KOPT-K1 (cell line): ENCODE results near the gene STYX.
"Not testable (repeated sequence)": the region's sequence is repeated elsewhere in the genome, so short reads cannot be mapped to it uniquely, and the experiment has no call there.

Experiments
- H3K27ac ChIP-seq: fragments of 200-600 bp; sonication (generic); 2 replicates; pipeline ENCODE4 v1.5.1; 2016; ENCODE audit warnings: antibody characterized with exemption, mild to moderate bottlenecking, low read depth, low read length; ENCODE audit not compliant: poor library complexity, severe bottlenecking
- H3K36me3 ChIP-seq: fragments of 200-600 bp; sonication (generic); 2 replicates; pipeline ENCODE4 v1.5.1; 2017; ENCODE audit warnings: antibody characterized with exemption, mild to moderate bottlenecking, low read length, moderate library complexity; ENCODE audit not compliant: insufficient read depth
- H3K9me3 ChIP-seq: fragments of 200-600 bp; sonication (generic); 2 replicates; pipeline ENCODE4 v1.5.1; 2017; ENCODE audit warnings: antibody characterized with exemption, low read length, mild to moderate bottlenecking; ENCODE audit not compliant: insufficient read depth, poor library complexity, severe bottlenecking

The STYX gene

DNA sequence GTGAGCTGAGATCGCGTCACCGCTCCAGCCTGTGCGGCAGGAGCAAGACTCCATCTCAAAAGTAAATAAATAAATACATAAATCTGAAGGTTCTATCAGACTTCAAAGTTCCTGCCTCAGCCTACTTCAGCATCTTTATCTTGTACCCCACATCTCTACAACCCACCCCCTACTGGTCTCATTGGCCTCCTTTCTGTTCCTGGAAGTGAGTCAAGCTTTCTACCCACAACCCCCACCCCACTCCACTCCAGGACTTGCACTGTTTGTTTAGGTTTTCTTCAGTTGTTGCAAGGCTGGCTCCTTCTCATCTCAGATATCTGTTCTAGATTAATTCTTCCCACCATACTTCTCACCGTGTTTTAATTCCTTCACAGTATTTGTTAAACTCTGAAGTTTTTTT, 23.7 kb upstream of the STYX start:
- H3K9me3 ChIP-seq, result no peaks in the 10 kb centered on the region
- peaks cover 29% of the 10 kb centered on the region for H3K36me3 ChIP-seq
- peak overlapping the region; percentile 84 for H3K27ac ChIP-seq

- Histone ChIP-seq H3K36me3 (peaks cover 36% of the 10 kb centered on the region), H3K9me3 (no peaks in the 10 kb centered on the region), H3K27ac (peak within 1 kb of the TSS; percentile 84)
These were observed 23.0 kb upstream of the STYX start, which contains the start of gene PSMC6 for GRCh38 chr14:52706724-52707706. Gene PSMC6, plus strand, starts transcription at chr14:52707200. Its CDS starts 20 bp downstream, at chr14:52707220.

- Histone ChIP-seq H3K27ac (no peak overlapping the region), H3K9me3 (no peaks in the 10 kb centered on the region), H3K36me3 (peaks cover 82% of the 10 kb centered on the region)
These were observed 18.3 kb upstream of the STYX start for GRCh38 chr14:52711666-52712065.

- no peak overlapping the region for H3K27ac ChIP-seq
- peaks cover 98% of the 10 kb centered on the region for H3K36me3 ChIP-seq
These were observed 13.8 kb upstream of the STYX start for GRCh38 chr14:52716155-52716554.

GRCh38 chr14:52723514-52724359, 6.2 kb upstream of the STYX start:
- H3K36me3 ChIP-seq, result peaks cover 98% of the 10 kb centered on the region
- no peaks in the 10 kb centered on the region for H3K9me3 ChIP-seq
- H3K27ac ChIP-seq, result no peak overlapping the region

More at GRCh38 chr14:52716155-52716554, 13.8 kb upstream of the STYX start:
- no peaks in the 10 kb centered on the region for H3K9me3 ChIP-seq

GRCh38 chr14:52724360-52724644, 5.7 kb upstream of the STYX start:
- H3K27ac ChIP-seq, result no peak overlapping the region
- peaks cover 97% of the 10 kb centered on the region for H3K36me3 ChIP-seq
- H3K9me3 ChIP-seq, result no peaks in the 10 kb centered on the region

DNA sequence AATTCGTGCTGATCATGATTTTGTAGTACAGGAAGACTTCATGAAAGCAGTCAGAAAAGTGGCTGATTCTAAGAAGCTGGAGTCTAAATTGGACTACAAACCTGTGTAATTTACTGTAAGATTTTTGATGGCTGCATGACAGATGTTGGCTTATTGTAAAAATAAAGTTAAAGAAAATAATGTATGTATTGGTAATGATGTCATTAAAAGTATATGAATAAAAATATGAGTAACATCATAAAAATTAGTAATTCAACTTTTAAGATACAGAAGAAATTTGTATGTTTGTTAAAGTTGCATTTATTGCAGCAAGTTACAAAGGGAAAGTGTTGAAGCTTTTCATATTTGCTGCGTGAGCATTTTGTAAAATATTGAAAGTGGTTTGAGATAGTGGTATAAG, 2.5 kb upstream of the STYX start:
- H3K27ac ChIP-seq, H3K9me3 ChIP-seq: not testable (repeated sequence)
- H3K36me3 ChIP-seq, result peaks cover 66% of the 10 kb centered on the region

DNA sequence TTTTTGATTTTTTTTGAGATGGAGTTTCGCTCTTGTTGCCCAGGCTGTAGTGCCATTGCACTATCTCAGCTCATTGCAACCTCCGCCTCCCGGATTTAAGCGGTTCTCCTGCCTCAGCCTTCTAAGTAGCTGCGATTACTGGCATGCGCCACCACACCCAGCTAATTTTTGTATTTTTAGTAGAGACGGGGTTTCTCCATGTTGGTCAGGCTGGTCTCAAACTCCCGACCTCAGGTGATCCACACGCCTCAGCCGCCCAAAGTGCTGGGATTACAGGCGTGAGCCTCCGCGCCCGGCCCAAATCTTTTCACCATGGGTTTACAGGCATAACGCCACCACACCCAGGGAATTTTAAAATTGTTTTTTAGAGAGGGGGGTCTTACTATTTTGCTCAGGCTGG, 931 bp upstream of the STYX start:
- H3K36me3 ChIP-seq, result peaks cover 61% of the 10 kb centered on the region
- not testable (repeated sequence) for H3K27ac ChIP-seq, H3K9me3 ChIP-seq

- Histone ChIP-seq H3K36me3 (peaks cover 56% of the 10 kb centered on the region), H3K9me3 (no peaks in the 10 kb centered on the region), H3K27ac (peak overlapping the region; percentile 76)
These were observed 411 bp upstream of the STYX start for GRCh38 chr14:52729585-52729924.

DNA sequence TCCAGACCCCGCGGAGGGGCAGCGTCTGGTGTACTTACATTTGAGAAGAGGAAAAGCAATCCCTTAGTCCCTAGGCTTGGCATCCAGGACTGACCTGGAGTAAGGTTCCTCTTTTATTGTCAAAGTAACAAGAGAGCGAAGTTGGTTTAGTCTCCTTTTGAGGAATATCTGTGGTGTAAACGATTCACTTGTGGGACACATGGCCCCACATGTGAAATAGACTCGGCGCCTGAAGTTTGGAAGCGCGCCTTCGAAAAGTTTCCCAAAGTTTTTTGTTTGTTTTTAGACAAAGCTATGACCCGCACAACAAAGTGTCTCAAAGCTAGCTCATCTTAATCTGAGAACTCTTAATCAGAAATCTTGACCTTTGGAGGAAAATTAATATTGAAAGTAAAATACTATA, 744 bp downstream of the STYX start:
- H3K27ac ChIP-seq, result peak overlapping the region; percentile 76
- H3K9me3 ChIP-seq, result no peaks in the 10 kb centered on the region
- peaks cover 47% of the 10 kb centered on the region for H3K36me3 ChIP-seq

DNA sequence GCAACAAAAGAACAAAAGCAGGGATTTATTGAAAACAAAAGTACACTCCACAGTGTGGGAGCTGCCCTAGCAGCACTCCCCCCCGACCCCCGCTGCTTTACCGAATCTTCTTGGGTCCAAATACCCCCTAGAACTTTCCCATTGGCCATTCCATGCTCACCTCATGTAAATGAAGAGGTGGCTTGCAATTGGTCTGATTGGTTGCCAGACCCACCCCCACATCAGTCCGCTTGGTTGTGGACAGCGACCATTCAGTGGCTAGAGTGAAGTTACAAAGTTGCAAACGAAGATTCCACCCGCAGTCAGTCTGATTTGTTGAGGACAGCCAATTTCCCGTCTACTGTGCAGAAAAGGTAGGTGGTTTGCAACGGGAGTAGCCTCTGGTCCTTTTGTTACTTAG, 3.9 kb downstream of the STYX start:
- Histone ChIP-seq H3K36me3 (peaks cover 20% of the 10 kb centered on the region; the same call in 1 of the 2 replicates), H3K9me3 (no peaks in the 10 kb centered on the region), H3K27ac (no peak overlapping the region)

GRCh38 chr14:52735921-52736489, 6.0 kb downstream of the STYX start:
- Histone ChIP-seq H3K36me3 (peaks cover 17% of the 10 kb centered on the region), H3K27ac (no peak overlapping the region), H3K9me3 (no peaks in the 10 kb centered on the region)

DNA sequence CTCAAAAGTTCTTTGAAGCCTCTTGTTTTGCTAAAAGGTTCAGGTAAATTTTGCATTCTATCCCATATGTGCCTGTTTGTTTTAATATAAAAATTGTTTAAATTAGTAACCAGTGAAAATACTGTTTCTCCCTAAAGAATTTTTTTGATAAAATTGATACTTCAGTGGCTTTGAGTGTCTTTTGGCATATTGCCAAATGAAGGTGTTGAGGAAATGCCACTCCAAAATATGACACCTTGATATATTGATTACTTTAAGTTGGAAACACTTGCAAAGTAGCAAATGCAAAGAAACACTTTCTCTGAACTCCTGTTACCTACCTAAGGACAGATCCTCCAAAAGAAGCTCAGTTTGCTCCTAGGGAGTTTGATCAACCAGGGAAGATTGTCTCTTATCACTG, 8.4 kb downstream of the STYX start:
- peaks cover 13% of the 10 kb centered on the region for H3K36me3 ChIP-seq
- H3K27ac ChIP-seq, result no peak overlapping the region
- H3K9me3 ChIP-seq, result no peaks in the 10 kb centered on the region

DNA sequence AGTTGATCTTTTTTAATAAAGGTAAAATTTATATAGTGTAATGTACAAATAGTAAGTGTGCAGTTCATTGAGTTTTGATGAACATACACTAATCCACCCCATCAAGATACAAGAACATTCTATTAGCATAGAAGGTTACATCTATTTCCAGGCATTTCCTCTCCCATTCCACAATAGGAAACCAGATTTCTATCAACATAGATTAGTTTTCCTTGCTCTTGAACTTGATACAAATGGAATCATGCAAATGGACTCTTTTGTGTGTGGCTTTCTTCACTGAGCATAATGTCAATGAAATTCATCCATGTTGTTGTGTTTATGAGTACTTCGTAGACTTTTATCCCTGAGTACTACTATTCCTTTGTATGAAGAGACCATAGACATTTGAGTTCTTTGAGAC, 10.8 kb downstream of the STYX start:
- Histone ChIP-seq H3K27ac (no peak overlapping the region), H3K36me3 (peaks cover 12% of the 10 kb centered on the region), H3K9me3 (no peaks in the 10 kb centered on the region)

DNA sequence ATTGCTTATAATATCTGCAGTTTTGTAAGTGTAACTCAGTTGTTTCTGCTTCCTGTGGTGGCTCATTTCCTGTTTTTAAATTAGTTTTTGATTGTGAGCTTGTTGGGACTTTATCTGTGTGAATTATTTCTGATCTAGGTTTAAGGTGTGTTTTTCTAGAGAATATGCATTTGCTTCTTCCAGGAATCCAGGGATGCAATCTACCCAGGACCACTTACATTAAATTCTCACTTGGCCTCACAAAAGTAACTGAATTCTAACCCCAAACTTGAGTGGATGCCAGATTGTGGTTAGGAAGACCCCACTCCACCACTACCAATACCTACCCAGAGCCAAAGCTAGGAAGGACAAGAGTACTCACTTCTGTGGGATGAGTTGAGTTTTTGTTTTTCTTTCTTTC, 11.9 kb downstream of the STYX start:
- no peaks in the 10 kb centered on the region for H3K9me3 ChIP-seq
- peak overlapping the region; percentile 79 for H3K27ac ChIP-seq
- peaks cover 19% of the 10 kb centered on the region for H3K36me3 ChIP-seq
